ENCODE measurements around the gene FFAR1.

GRCh38 chr19:35354898-35355297 is 7.2 kb downstream of the FFAR1 start:
- TF ChIP-seq ZFP3 (CRISPR knock-in tag; IDR thresholded peaks at IDR 0.05) (no peak), CREB5 (CRISPR knock-in tag; IDR thresholded peaks at IDR 0.05; ENCODE audit: low read depth) (no peak), GLIS3 (CRISPR knock-in tag; IDR thresholded peaks at IDR 0.05) (no peak), POU6F1 (CRISPR knock-in tag; IDR thresholded peaks at IDR 0.05; ENCODE audit: borderline replicate concordance, low read depth) (no peak), BACH2 (CRISPR knock-in tag; IDR thresholded peaks at IDR 0.05; ENCODE audit: borderline replicate concordance) (no peak), RARB (CRISPR knock-in tag; IDR thresholded peaks at IDR 0.05) (no peak), ESRRG (CRISPR knock-in tag; IDR thresholded peaks at IDR 0.05) (no peak), ZFP30 (CRISPR knock-in tag; IDR thresholded peaks at IDR 0.05) (no peak), ZNF565 (CRISPR knock-in tag; conservative IDR thresholded peaks at IDR 0.05; ENCODE audit: low read depth) (no peak), ZNF70 (CRISPR knock-in tag; IDR thresholded peaks at IDR 0.05) (no peak), TOX (CRISPR knock-in tag; IDR thresholded peaks at IDR 0.05; ENCODE audit: borderline replicate concordance) (no peak), CSRNP3 (CRISPR knock-in tag; IDR thresholded peaks at IDR 0.05) (no peak)

All from SK-N-SH treated with all-trans-retinoic acid at 6 μM for 48 hours (cell line).